GM18907 (cell line): ENCODE results near the gene IL21R.
A peak's percentile ranks its signal among the peaks of the same experiment; 100 is the strongest.
"Not testable (repeated sequence)": the region's sequence is repeated elsewhere in the genome, so short reads cannot be mapped to it uniquely, and the experiment has no call there.

ENCODE experiments used
- ATAC-seq: cut with Tn5 transposase; IDR thresholded peaks from one replicate; pipeline ENCODE4 v1.9.1; 2021; ENCODE audit warnings: mild to moderate bottlenecking, moderate library complexity; ENCODE audit not compliant: unreplicated experiment

The IL21R gene

DNA sequence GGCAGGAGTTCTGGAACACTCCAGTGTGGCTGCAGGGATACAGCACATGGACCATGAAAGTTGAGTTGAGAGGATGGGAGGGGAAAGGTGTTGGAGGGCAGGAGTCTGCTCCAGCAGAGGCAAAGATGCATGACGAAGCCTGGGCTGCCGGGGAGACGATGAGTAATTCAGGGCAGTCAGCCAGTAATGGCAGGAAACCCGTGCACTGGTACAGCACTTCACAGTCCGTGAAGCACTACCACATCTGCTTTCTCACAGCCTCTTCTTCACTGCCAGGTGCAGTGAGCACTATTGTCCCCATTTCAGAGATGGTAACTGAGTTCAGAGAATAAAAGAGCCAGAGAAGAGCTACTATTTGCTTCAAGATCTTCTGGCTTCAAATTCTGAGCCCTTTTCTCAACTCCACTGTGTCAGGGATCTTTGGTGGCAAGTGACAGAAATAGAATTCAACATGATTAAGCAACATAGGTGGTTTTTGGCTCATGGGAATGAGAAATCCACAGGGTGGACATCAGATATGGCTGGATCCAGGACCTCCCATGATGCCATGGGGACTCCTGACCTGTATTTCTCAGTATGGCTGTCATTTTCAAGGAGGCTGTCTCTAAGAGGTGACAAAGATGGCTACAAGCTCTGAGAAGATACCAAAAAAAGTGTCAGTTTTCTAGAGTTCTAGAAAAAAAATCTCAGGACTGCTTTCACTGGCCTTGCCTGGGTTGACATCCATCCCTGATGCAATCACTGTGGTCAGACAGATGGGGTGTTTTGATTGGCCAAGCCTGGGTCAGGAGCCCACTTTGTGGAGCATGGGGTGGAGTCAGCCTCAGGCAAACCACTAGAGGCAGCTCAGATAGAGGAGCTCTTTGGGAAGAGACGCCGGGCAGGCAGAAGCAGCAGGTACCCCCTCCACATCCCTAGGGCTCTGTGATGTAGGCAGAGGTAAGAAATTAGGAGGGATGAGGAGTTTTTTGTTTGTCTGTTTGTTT lies 24.7 kb downstream of the IL21R start:
- ATAC-seq, result peak; percentile 75

DNA sequence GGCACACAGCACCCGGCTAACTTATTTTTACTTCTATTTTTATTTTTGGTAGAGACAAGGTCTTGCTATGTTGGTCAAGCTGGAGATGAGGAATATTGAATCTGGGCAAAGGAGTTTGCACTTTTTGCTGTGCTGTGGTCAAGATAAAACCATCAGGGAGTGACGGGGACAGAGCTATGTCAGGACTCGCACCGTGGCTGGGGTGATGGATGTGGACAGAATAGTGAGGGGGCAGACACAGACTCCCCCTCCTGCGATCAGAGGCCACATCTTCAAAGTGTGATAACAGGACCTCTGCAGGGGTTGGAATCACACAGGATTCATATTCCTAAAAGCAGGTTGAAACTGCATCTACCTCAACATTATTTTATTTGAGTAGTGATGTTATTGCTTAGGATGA lies 25.6 kb downstream of the IL21R start:
- no peak for ATAC-seq

DNA sequence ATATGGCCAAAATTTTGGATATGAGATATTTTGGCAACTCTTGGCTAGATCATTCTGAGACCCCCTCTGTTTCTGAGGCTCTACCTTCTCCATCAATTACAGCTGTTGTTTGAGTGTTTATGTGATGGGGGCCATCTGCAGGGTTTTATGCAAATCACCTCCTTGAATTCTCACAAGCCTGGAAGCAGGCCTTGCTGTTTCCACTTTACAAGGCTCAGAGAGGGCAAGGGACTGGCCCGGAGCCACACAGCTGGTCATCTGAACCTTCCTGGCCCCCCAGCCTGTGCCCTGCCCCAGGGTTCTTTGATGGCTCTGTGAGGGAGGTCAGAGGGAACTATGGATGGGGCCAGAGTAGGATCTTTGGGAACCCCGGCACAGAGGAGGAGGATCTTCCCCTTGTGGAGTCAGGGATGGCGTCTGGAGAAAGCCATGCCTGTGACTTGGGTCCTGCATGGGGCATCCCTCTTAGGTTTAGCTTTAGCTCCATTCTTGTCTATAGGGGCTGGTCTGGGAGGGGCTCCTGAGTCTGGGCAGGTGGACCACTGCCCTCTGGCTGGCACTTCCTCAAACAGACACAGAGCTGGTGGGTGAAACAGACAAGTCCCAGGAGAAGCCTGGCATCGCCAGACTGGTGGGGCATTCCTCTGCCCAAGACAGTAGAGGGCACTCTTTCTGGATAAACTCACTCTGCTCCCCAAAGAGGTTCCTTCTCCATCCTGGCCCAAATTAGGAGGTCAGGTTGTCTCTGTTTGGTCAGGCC lies 26.2 kb downstream of the IL21R start:
- ATAC-seq, result no peak

DNA sequence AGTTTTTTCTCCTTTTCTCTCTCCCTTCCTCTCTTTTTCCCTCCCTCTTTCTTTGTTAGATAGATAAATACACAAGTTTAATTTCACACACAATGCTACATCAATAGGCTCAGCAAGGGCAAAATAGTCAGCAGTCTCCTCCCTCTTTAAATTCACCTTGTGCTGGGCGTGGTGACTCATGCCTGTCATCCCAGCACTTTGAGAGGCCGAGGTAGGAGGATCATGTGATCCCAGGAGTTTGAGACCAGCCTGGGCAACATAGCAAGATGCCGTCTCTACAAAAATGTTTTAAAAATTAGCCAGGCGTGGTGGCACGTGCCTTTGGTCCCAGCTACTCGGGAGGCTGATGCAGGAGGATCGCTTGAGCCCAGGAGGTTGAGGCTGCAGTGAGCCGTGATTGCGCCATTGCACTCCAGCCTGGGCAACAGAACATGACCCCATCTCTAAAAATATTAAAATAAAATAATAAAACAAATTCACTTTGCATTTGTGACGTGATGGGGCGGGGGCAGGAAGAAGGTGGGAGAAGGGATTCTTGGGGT lies 27.4 kb downstream of the IL21R start:
- no peak for ATAC-seq

DNA sequence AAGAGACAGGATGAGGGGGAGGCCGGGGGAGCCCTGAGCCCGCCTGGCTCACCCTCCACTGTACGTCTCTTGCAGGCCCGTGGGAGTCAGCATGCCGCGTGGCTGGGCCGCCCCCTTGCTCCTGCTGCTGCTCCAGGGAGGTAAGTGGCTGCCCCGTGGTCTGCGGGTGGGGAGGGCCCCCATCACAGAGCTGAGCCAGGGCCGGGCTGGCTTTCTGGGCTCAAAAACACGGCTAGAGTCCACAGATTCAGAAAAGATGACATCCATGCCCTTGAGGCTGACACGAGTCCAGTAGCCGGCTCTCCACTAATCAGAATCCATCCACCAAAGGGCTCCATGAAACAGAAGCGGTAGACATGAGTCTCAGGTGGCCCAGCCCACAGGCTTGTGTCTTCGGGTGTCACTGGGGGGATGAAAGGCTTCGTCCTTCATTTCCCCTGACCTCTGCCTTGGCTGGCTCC lies 28.0 kb downstream of the IL21R start:
- no peak for ATAC-seq

DNA sequence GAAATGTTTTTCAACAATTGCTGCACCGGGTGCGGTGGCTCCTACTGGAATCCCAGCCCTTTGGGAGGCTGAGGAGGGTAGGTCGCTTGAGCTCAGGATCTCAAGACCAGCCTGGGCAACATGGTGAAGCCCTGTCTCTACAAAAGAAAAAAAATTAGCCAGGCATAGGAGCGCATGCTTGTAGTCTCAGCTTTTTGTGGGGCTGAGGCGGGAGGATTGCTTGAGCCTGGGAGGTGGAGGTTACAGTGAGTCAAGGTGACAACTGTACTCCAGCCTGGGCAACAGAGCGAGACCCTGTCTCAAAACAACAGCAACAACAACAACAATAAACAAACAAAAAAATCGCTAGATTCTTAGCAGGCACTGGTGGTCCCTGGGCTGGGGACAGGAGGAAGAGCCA lies 28.5 kb downstream of the IL21R start:
- no peak for ATAC-seq

DNA sequence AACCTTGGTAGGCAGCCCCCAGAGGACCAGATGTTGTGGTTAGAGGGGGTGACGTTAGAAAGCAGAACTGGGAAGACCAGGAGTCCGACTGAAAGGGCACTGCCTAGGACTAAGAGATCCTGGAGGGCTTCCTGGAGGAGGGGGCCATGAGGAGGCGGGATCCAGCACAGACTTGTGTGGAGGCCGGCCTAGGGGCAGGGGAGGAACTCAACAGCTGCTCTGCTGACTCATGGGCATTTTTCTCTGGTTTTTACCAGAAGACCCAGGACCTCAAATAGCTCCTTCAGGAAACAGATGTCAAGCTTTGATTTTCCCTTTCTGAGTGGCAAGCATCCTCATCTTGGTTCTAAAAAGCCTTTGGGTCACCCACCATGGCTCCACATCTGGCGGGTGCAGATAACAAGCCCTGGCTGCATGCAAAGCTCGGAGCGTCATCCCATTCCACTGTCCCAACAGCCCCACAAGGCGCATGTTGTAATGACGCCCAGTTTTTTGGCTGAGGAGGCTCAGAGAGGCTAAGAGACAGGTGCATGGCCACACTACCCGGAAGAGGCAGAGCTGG lies 29.0 kb downstream of the IL21R start:
- ATAC-seq, result no peak

DNA sequence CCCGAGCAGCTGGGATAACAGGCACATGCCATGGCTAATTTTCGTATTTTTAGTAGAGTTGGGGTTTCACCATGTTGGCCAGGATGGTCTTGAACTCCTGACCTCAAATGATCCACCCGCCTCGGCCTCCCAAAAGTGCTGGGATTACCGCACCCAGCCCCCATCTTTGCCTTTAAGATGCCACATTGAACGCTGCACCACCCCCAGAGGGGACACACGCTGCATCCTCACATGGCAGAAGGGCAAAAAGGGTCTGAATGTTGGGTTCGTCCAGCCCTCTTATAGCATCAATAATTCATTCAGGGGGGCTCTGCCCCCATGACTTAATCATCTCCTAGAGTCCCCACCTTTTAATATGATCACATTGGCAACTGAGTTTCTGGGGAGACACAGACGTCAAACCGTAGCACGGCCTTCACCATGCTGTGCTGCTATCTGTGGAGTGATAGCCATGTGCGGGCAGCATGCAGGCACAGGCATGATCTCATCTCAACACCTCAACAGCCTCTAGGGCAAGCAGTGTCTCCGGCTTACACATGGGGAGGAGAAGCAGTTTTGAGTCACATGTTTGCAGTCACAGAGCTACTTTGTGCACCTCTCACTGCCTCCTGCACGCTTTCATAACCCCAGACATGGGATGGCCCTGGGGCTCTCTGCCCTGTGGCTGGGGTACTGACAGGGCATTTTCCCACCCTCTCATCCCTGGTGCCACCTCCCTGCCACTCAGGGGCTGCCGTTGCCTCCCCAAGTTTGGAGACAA lies 30.0 kb downstream of the IL21R start:
- no peak for ATAC-seq

DNA sequence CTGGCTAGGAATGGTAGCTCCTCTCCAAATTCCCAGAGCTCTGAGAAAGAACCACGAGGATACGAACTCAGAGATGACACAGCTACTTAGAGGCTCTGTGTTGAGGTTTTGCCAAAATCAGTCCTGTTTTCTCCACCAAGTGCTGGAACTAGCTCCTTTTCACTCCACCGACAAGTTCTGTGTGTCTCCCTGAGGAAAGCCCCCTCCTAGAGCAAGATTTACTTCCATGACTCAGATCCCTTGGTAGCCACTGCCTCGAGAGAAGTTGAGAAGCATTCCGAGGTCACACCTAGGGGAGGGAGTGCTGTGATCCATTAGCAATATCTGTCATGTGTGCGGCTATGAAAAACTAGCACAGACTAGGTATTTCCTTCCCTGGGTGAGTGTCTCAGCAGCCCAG lies 30.6 kb downstream of the IL21R start:
- ATAC-seq, result no peak

DNA sequence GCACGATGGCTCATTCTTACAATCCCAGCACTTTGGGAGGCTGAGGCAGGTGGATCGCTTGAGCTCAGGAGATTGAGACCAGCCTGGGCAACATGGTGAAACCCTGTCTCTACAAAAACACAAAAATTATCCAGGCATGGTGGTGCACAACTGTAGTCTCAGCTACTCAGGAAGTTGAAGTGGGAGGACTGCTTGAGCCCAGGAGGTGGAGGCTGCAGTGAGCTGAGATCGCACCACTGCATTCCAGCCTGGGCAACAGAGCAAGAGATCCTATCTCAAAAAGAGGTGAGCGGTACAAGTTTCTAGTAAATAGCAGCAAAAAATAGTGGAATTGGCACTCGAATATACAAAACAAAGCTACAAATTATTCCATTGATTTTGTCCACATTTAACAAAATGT lies 31.2 kb downstream of the IL21R start:
- not testable (repeated sequence) for ATAC-seq

DNA sequence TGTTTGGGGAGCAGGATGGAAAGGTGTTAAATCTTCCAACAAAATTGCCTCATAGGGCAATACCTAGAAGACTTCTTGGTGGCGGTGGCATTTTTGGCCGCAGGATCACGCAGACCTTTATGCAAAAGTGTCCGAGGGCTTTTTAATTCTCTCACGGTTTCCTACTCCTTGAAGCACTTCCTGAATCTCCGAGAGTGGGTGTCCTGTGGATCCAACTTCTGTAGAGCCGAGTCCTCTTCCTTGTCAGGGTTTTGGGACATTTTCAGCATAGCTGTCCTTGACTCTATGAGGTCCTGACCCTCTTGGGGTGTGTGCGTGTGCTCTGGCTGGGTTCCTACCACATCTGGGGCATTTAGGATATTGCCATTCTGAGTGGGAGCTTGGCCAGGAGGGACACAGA lies 31.7 kb downstream of the IL21R start:
- ATAC-seq, result no peak

DNA sequence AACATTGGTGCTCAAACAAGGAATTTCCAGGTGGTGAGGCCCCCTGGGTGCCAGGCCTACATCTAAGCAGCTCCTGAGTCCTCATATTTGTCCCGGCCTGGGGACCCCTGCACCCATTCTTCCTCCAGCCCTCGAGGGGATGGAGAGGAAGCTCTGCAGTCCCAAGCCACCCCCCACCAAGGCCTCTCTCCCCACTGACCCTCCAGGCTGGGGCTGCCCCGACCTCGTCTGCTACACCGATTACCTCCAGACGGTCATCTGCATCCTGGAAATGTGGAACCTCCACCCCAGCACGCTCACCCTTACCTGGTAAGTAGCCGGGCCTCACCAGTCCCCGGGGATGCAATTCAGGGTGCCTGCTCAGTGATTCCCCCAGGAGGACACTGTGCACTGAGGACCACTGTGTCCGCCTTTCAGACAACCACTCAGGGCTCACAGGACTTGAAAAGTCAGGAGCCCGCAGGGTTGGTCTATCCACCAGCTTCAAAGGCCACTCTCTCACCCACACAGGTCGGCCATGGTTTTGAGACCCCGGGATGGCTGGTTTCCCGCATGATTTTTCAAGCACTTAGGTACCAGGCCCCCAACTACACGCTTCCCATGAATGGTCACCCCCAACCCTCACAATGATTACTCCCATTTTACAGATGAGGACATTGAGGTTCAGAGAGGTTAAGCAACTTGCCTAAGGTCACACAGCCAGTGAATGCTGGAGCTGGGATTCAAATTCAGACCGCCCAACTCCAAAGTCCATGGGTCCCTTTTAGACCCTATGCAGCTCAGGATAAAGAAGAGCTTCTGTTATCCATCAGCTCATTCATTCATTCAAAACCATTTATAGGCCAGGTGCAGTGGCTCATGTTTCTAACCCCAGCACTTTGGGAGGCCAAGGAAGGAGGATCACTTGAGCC lies 32.4 kb downstream of the IL21R start:
- no peak for ATAC-seq

DNA sequence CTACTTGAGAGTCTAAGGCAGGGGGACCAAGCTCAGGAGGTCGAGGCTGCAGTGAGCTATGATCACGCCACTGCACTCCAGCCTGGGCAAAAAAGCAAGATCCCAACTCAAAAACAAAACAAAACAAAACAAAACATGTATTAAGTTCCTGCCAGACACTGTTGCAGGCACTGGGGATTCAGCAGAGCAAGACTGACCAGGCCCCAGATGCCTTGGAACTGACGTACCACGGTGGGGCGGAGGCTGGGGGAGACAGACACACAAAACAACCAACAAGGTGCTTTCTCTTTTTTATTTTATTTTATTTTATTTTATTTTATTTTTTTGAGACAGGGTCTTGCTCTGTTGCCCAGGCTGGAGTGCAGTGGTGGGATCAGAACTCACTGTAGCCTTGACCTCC lies 33.2 kb downstream of the IL21R start:
- not testable (repeated sequence) for ATAC-seq

DNA sequence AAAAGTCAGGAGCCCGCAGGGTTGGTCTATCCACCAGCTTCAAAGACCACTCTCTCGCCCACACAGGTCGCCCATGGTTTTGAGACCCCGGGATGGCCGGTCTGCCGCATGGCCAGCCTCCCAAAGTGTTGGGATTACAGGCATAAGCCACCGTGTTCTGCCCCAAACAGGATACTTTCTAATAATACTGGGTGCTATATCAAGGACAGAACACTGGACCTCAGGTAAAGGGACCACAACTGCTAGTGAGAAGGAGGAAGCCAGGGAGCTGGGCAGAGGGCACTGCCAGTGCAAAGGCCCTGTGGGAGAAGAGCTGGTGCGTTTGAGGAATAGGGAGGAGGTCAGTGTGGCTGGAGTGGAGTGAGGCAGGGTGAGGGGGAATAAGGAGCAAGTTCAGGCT lies 34.1 kb downstream of the IL21R start:
- no peak for ATAC-seq

DNA sequence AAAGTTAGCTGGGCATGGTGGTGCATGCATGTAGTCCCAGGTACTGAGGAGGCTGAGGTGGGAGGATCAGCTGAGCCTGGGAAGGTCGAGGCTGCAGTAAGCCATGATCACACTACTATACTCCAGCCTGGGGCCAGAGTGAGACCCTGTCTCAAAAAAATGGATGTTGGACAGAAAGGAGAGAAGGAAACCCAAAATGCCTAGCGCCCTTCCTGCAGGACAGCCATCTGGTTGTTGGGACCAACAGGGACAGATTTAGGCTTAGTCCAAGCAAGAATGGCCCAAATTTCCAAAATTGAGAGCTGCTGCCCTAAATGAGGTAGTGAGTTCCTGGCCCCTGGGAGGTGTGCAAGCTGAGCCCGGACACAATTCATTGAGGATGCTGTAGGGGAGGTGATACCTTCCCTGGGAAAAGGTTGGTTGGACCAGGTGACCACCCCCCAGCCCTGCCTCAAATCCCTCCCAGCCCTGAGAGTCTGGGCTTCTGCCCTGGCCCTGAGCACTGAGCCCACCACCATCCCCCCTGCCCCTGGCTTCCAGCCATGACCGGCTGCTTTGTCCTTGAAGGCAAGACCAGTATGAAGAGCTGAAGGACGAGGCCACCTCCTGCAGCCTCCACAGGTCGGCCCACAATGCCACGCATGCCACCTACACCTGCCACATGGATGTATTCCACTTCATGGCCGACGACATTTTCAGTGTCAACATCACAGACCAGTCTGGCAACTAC lies 35.1 kb downstream of the IL21R start:
- ATAC-seq, result no peak

DNA sequence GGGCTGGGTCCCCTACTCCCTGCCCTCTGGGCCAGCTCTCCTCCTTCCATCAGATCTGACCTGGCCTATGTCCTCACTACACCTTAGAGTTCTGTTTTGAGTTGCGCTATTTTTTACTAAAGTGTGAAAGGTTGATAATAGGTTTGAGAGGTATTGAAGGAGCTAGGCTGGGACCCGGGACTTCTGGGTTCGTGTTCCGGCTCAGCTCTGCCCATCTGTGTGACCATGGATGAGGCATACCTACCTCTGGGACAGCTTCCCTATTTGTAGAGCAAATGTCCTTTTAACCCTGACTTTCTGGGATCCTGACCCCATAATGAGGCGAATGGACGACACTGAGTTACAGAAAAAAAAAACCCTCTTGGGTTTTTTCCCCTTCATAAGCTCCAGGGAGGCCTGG lies 36.0 kb downstream of the IL21R start:
- no peak for ATAC-seq

DNA sequence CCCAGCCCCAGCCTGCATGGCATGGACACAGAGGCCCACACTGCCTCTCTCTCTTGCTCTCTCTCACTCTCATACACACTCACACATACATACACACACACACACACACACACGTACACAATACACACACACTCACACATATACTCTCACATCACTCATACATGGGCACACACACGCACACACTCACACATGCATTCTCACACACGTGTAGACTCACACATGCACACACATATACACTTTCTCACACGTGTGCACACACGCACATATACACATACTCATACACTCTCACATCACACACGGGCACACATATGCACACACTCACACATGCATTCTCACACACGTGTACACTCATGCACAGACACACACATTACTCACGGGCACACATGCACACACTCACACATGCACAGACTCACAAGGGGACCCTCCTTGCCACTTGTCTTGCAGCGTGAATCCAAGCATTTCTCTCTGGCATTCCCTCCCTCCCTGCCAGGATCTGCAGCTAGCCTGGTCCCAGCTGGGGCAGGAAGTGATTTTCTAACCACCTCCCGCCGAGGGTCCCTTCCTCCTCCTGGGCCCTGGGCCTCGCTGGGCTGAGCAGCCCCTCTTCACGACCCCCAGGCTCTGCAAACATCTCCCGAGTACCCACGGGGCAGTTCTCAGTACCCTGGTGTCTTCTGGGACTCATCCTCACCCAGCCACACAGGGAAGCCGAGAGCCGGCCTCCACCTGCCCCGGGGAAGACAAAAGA lies 37.5 kb downstream of the IL21R start:
- no peak for ATAC-seq

DNA sequence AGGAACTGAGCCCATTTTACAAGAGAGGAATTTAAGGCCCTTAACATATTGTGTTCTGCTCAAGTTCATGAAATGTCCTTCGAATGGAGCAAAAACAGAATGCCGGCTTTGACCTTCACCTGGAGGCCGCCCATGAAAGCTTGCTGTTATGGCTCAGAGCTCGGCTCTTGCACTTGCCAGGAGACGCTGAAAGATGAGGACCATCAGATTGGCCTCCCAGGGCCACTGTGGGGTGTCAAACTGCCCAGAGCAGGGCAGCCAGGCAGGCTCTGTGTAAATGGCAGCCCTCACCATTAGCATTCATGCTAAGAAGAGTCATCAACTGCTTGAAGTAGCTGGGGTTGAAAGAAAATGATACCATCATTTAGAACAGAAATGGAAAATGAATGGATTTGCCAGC lies 39.3 kb downstream of the IL21R start:
- no peak for ATAC-seq
